Neural progenitor cell (in vitro differentiated cells): ENCODE measurements around the gene PLA2G2F.

Source experiments
- CTCF ChIP-seq: fragments of 200-600 bp; sonication (generic); IDR thresholded peaks from 2 replicates; pipeline ENCODE4 v1.5.1; 2017; ENCODE audit warnings: antibody characterized with exemption, mild to moderate bottlenecking
- EZH2 ChIP-seq: fragments of 200-600 bp; sonication (generic); IDR thresholded peaks from 2 replicates; pipeline ENCODE4 v1.6.1; 2017; ENCODE audit warnings: antibody characterized with exemption, mild to moderate bottlenecking, moderate library complexity
- EZH2phosphoT487 ChIP-seq: fragments of 200-600 bp; sonication (generic); IDR thresholded peaks from 2 replicates; pipeline ENCODE4 v1.6.1; 2017; ENCODE audit warnings: antibody characterized with exemption

- TF ChIP-seq CTCF = no peak
- TF ChIP-seq EZH2phosphoT487 = no peak
- TF ChIP-seq EZH2 = no peak
Measured at GRCh38 chr1:20124456-20125057, 14.6 kb upstream of the PLA2G2F start.
